ENCODE results near the gene COQ10A. TPM values are rescaled to one million over a fixed set of nuclear protein-coding genes. Genes with fewer than 3 reads are reported as not detected.

The COQ10A gene
- total RNA-seq, 1 experiment from 2014 or later, result 26.1 TPM

DNA sequence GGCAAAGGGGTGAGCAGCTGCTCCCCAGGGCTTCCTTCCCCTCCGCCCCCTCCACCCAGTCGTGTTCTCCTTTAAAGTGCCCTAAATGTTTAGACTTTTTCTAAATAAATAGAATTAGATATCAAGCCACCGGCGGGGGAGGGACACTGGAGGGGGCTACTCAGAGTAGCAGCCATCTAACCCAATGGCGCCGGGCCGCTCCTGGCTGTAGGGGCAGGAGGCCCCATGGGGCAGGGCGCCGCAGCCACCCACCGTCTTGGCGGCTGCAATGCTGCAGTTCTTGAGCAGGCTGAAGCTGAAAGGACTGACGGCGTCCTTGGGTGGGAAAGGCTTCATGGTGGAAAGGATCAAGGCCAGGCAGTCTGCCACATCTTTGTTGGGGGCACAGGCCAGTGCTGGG lies 23.8 kb upstream of the COQ10A start:
- H2BK120ac ChIP-seq (ENCODE audit: low read depth, low read length, poor library complexity, severe bottlenecking), result no peak overlapping the region
- H3K9me3 ChIP-seq (ENCODE audit: control insufficient read depth, low read depth, low read length), result no peaks in the 10 kb centered on the region
- no peak overlapping the region for H3K4ac ChIP-seq (ENCODE audit: low read depth, low read length)
- H2BK5ac ChIP-seq (ENCODE audit: insufficient read length, low read length), result no peak overlapping the region
- no peaks in the 10 kb centered on the region for H3K27me3 Mint-ChIP-seq (ENCODE audit: low read depth)
- no peak overlapping the region for H3T11ph ChIP-seq (ENCODE audit: low read length)
- TF ChIP-seq, protein P1, sequence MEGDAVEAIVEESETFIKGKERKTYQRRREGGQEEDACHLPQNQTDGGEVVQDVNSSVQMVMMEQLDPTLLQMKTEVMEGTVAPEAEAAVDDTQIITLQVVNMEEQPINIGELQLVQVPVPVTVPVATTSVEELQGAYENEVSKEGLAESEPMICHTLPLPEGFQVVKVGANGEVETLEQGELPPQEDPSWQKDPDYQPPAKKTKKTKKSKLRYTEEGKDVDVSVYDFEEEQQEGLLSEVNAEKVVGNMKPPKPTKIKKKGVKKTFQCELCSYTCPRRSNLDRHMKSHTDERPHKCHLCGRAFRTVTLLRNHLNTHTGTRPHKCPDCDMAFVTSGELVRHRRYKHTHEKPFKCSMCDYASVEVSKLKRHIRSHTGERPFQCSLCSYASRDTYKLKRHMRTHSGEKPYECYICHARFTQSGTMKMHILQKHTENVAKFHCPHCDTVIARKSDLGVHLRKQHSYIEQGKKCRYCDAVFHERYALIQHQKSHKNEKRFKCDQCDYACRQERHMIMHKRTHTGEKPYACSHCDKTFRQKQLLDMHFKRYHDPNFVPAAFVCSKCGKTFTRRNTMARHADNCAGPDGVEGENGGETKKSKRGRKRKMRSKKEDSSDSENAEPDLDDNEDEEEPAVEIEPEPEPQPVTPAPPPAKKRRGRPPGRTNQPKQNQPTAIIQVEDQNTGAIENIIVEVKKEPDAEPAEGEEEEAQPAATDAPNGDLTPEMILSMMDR (conservative IDR thresholded peaks at IDR 0.05), result no peak
- no peak for DNase-seq
- H3K4me1 ChIP-seq (ENCODE audit: insufficient read depth, low read length), result no peaks in the 10 kb centered on the region
- H3K56ac ChIP-seq (ENCODE audit: insufficient read length, low read depth, low read length), result no peak overlapping the region
- H2AFZ ChIP-seq (ENCODE audit: low read length), result no peak overlapping the region
- no peaks in the 10 kb centered on the region for H3K9me3 Mint-ChIP-seq
- H3K23ac ChIP-seq (ENCODE audit: insufficient read length, low read depth, low read length), result no peak overlapping the region
- no peak overlapping the region for H4K5ac ChIP-seq (ENCODE audit: insufficient read length, low read depth, low read length)
- no peak overlapping the region for H4K91ac ChIP-seq (ENCODE audit: insufficient read length, low read depth, low read length)
- H3K27me3 ChIP-seq (ENCODE audit: insufficient read depth, low read length), result no peaks in the 10 kb centered on the region
- H2AK5ac ChIP-seq (ENCODE audit: insufficient read length, low read length), result no peak overlapping the region
- no CpG with 5 or more reads among the region's 13 CpGs for WGBS (ENCODE audit: extremely low coverage, insufficient read length, low lambda C conversion rate)
- H3K36me3 Mint-ChIP-seq (ENCODE audit: insufficient read depth in 1 of 3, low read depth in 3 of 3), result peaks cover 57 to 76% (median 75%) of the 10 kb centered on the region in 3 experiments
- no peak overlapping the region for H2BK15ac ChIP-seq (ENCODE audit: low read depth, low read length)
- H3K4me2 ChIP-seq (ENCODE audit: insufficient read depth, insufficient read length, low read length), result no peak overlapping the region
- H3K14ac ChIP-seq (ENCODE audit: insufficient read depth, low read length), result no peak overlapping the region
- no peak overlapping the region for H3K27ac Mint-ChIP-seq
- H4K20me1 ChIP-seq (ENCODE audit: control insufficient read depth, insufficient read depth, insufficient read length), result no peaks in the 10 kb centered on the region
- H3K27ac ChIP-seq (ENCODE audit: insufficient read length, low read depth, low read length), result no peak overlapping the region
- no peaks in the 10 kb centered on the region for H3K79me1 ChIP-seq (ENCODE audit: insufficient read depth, low read depth, low read length, poor library complexity, severe bottlenecking)
- H4K8ac ChIP-seq (replicated peaks; ENCODE audit: insufficient read length, low read depth, low read length), result no peak overlapping the region
- H3K4me1 Mint-ChIP-seq, result 0 out of 4 replicates have a peak, but pooled peaks cover 0 to 5% of the 10 kb centered on the region in 2 experiments
- H2BK20ac ChIP-seq (ENCODE audit: low read depth, low read length, poor library complexity, severe bottlenecking), result no peak overlapping the region
- H3K79me2 ChIP-seq (ENCODE audit: insufficient read depth, low read length), result no peaks in the 10 kb centered on the region
- no peak overlapping the region for H3K9ac ChIP-seq (ENCODE audit: extremely low read depth, insufficient read length, low read length)
- no peaks in the 10 kb centered on the region for H3K23me2 ChIP-seq (ENCODE audit: insufficient read length, low read depth, low read length, poor library complexity, severe bottlenecking)
- no peak overlapping the region for H2BK12ac ChIP-seq (ENCODE audit: insufficient read length, low read depth, low read length)
- H3K18ac ChIP-seq (ENCODE audit: insufficient read length, low read depth, low read length), result no peak overlapping the region
- no peak overlapping the region for H3K4me3 Mint-ChIP-seq
